ENCODE results near the gene EXOC5.
"Not testable (repeated sequence)": the region's sequence is repeated elsewhere in the genome, so short reads cannot be mapped to it uniquely, and the experiment has no call there.

Gene EXOC5

DNA sequence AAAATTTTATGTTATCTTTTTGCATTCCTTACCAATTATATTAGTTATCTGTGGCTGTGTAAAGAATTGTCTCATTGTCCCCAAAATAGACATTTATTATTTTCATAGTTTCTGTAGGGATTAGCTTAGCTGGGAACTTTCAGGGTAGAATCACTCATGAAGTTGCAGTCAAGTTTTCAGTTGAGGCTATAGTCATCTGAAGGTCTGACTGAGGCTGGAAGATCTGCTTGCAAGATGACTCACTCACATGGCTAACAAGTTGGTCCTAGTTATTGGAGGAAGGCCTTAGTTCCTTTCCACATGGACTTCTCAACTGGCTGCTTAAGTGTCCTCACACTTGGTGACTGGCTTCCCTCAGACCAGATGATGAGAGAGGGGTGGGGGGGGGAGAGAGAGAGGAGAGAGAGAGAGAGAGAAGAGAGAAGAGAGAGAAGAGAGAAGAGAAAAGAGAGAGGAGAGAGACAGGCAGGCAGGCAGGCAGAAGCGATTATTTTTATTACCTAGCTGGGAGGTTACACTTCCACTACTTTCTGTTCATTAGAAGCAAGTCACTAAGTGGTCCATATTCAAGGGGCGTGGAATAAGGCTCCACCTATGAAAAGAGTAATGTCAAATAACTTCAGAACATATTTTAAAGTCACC lies 6.4 kb upstream of the EXOC5 start:
- TF ChIP-seq, protein P1, sequence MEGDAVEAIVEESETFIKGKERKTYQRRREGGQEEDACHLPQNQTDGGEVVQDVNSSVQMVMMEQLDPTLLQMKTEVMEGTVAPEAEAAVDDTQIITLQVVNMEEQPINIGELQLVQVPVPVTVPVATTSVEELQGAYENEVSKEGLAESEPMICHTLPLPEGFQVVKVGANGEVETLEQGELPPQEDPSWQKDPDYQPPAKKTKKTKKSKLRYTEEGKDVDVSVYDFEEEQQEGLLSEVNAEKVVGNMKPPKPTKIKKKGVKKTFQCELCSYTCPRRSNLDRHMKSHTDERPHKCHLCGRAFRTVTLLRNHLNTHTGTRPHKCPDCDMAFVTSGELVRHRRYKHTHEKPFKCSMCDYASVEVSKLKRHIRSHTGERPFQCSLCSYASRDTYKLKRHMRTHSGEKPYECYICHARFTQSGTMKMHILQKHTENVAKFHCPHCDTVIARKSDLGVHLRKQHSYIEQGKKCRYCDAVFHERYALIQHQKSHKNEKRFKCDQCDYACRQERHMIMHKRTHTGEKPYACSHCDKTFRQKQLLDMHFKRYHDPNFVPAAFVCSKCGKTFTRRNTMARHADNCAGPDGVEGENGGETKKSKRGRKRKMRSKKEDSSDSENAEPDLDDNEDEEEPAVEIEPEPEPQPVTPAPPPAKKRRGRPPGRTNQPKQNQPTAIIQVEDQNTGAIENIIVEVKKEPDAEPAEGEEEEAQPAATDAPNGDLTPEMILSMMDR (IDR thresholded peaks at IDR 0.05; ENCODE audit: low read depth, low read length): no peak
- no peak overlapping the region for H3K4me3 ChIP-seq (ENCODE audit: low read depth, low read length)

DNA sequence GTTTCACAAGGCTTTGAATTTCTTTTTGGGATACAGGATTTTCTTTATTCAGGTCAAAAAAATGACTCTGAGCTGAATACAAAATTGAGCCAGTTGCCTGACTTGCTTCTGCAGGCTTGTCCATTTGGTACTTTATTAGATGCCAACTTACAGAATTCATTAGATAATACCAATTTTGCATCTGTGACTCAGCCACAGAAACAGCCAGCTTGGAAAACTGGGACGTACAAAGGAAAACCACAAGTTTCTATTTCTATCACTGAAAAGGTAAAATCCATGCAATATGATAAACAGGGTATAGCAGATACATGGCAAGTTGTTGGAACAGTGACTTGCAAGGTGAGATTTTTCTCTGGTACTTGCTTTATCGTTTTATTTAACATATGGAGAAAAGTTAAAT lies 5.8 kb upstream of the EXOC5 start:
- TF ChIP-seq, protein P1 (IDR thresholded peaks at IDR 0.05; ENCODE audit: low read depth, low read length): no peak
- no peak overlapping the region for H3K4me3 ChIP-seq (ENCODE audit: low read depth, low read length)

DNA sequence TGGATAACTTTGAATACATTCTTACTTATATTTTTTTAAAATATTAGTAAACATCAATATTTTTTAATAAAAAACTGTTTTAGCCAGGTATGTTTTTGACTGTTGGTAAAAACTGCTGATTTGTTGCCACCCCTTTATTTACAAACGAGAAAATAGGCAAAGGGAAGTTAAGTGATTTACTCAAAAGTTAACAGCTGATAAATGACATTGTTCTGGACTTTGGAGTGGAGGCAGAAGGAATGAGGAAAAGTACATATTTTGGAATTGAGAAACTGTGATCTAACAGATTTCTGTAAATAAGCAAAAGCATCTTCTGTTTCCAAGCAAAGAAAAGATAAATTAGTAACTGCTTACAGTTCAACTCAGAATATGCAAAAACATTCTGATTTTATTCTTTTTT lies 4.5 kb upstream of the EXOC5 start:
- H3K4me3 ChIP-seq (ENCODE audit: low read depth, low read length): no peak overlapping the region
- TF ChIP-seq, protein P1 (IDR thresholded peaks at IDR 0.05; ENCODE audit: low read depth, low read length): no peak

DNA sequence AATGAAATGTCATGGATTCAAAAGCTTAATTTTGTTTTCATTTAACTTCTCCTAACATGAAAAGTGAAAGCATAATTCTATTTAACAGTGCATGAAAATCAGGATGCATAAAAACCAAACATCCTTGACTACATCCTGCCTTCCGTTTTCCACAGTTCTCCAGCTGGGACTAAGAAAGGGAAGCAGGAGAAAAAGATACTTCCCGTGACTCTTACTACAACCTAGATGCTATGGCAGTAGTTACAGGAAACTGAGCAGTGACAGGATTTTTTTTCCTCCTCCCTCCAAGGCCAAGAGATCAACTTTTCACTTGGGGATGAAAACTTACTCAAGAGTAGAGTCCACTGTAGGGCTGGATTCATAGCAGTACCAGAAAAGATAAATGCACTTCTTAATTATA lies 2.6 kb downstream of the EXOC5 start:
- TF ChIP-seq, protein P1 (IDR thresholded peaks at IDR 0.05; ENCODE audit: low read depth, low read length): no peak
- H3K4me3 ChIP-seq (ENCODE audit: low read depth, low read length): no peak overlapping the region

DNA sequence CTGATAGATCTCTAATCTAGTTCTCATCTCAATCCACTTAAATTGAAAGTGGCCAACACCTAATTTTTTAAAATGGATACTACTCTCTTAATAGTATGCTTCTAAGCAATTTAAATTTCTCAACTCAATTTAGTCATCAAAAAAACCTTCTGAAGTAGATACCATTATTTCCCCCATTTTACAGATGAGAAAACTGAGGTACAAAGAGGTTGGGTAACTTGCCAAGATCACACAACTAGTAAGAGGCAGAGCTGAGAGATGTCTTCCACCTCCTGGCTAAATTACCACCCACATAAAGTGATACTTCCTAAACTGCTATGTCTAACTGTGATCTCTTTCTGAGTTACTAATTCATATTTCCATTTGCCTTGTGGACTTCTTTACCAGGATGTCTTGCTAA lies 6.6 kb downstream of the EXOC5 start:
- TF ChIP-seq, protein P1 (IDR thresholded peaks at IDR 0.05; ENCODE audit: low read depth, low read length): no peak
- H3K4me3 ChIP-seq (ENCODE audit: low read depth, low read length): no peak overlapping the region

DNA sequence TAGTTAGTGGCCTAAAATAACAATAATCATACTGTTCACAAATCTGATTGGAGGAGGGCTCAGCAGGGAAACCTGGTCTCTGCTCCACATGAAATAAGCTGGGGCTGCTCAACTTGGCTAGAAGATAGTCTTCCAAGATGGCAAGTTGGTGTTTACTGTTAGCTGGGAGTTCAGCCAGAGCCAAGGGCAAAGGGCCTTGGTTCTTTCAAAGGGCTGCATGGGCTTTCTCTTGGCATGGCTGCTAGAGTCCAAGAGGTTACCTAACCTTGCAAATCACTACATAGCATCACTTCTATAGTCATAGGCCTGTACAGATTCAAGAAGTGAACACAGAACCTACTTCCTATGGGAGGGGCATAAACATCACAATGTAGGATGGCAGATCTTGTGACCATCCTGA lies 7.1 kb downstream of the EXOC5 start:
- TF ChIP-seq, protein P1 (IDR thresholded peaks at IDR 0.05; ENCODE audit: low read depth, low read length): no peak
- H3K4me3 ChIP-seq (ENCODE audit: low read depth, low read length): no peak overlapping the region

DNA sequence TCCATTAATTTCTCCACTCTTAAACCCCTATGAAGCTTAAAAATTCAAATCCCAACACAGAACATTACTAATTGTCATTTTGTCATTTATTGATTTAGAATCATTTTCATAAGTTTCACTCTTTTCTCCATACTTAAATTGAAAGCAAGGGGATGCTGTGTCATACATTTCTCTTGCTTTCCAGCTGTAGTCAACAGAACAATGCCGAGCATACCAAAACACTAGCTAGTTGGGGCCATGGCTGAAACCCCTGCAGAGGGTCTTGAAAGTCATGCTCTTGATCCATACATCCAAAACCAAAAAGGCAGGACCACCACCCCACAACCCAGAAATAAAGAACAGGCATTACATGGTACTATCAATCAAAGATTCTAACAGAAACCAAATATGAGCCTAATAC lies 9.0 kb downstream of the EXOC5 start:
- TF ChIP-seq, protein P1 (IDR thresholded peaks at IDR 0.05; ENCODE audit: low read depth, low read length): no peak
- H3K4me3 ChIP-seq (ENCODE audit: low read depth, low read length): no peak overlapping the region

DNA sequence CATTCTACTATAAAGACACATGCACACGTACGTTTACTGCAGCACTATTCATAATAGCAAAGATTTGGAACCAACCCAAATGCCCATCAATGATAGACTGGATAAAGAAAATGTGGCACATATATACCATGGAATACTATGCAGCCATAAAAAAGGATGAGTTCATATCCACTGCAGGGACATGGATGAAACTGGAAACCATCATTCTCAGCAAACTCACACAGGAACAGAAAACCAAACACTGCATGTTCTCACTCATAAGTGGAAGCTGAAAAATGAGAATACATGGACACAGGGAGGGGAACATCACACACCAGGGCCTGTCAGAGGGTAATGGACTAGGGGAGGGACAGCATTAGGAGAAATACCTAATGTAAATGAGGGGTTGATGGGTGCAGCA lies 10.5 kb downstream of the EXOC5 start:
- H3K4me3 ChIP-seq (ENCODE audit: low read depth, low read length): not testable (repeated sequence)

All from WI38 (cell line).